ENCODE measurements around the gene IL7R.

The IL7R gene

GRCh38 chr5:35832762-35833161, 23.9 kb upstream of the IL7R start:
- H3K9ac ChIP-seq, result no peak overlapping the region
- no peaks in the 10 kb centered on the region for H3K79me2 ChIP-seq (ENCODE audit: insufficient read depth, low read depth)
- no peak overlapping the region for H3K27ac ChIP-seq
- H3K4me1 ChIP-seq (ENCODE audit: low read depth, poor library complexity, severe bottlenecking), result no peaks in the 10 kb centered on the region
- no peak overlapping the region for H3K4me3 ChIP-seq (IDR thresholded peaks at IDR 0.05; ENCODE audit: insufficient read depth, low read depth, low read length)
- no peaks in the 10 kb centered on the region for H3K27me3 ChIP-seq (ENCODE audit: insufficient read depth, low read depth)
- no peaks in the 10 kb centered on the region for H4K20me1 ChIP-seq (ENCODE audit: insufficient read depth)
- no peak overlapping the region for H2AFZ ChIP-seq (ENCODE audit: low read depth)
- H3K4me2 ChIP-seq, result no peak overlapping the region
- no peak for TF ChIP-seq CTCF (conservative IDR thresholded peaks at IDR 0.05; ENCODE audit: low read depth, low read length)
- no peaks in the 10 kb centered on the region for H3K36me3 ChIP-seq (ENCODE audit: insufficient read depth)

GRCh38 chr5:35833224-35833623, 23.5 kb upstream of the IL7R start:
- Histone ChIP-seq H3K4me1 (ENCODE audit: low read depth, poor library complexity, severe bottlenecking) (no peaks in the 10 kb centered on the region), H3K27me3 (ENCODE audit: insufficient read depth, low read depth) (no peaks in the 10 kb centered on the region), H3K27ac (no peak overlapping the region), H3K4me3 (IDR thresholded peaks at IDR 0.05; ENCODE audit: insufficient read depth, low read depth, low read length) (no peak overlapping the region), H3K36me3 (ENCODE audit: insufficient read depth) (no peaks in the 10 kb centered on the region), H4K20me1 (ENCODE audit: insufficient read depth) (no peaks in the 10 kb centered on the region), H2AFZ (ENCODE audit: low read depth) (no peak overlapping the region), H3K79me2 (ENCODE audit: insufficient read depth, low read depth) (no peaks in the 10 kb centered on the region), H3K9ac (no peak overlapping the region), H3K4me2 (no peak overlapping the region)
- TF ChIP-seq CTCF (conservative IDR thresholded peaks at IDR 0.05; ENCODE audit: low read depth, low read length), result no peak

- no peaks in the 10 kb centered on the region for H3K27me3 ChIP-seq (ENCODE audit: insufficient read depth, low read depth)
- H3K79me2 ChIP-seq (ENCODE audit: insufficient read depth, low read depth), result no peaks in the 10 kb centered on the region
- no peaks in the 10 kb centered on the region for H4K20me1 ChIP-seq (ENCODE audit: insufficient read depth)
- no peak overlapping the region for H3K9ac ChIP-seq
- no peak for TF ChIP-seq CTCF (conservative IDR thresholded peaks at IDR 0.05; ENCODE audit: low read depth, low read length)
- no peaks in the 10 kb centered on the region for H3K36me3 ChIP-seq (ENCODE audit: insufficient read depth)
- no peaks in the 10 kb centered on the region for H3K4me1 ChIP-seq (ENCODE audit: low read depth, poor library complexity, severe bottlenecking)
- no peak overlapping the region for H3K4me2 ChIP-seq
- no peak overlapping the region for H2AFZ ChIP-seq (ENCODE audit: low read depth)
- no peak overlapping the region for H3K4me3 ChIP-seq (IDR thresholded peaks at IDR 0.05; ENCODE audit: insufficient read depth, low read depth, low read length)
- H3K27ac ChIP-seq, result no peak overlapping the region
These were observed 20.6 kb upstream of the IL7R start for GRCh38 chr5:35835796-35836742.

GRCh38 chr5:35838370-35839042, 18.2 kb upstream of the IL7R start:
- no peaks in the 10 kb centered on the region for H4K20me1 ChIP-seq (ENCODE audit: insufficient read depth)
- H2AFZ ChIP-seq (ENCODE audit: low read depth), result no peak overlapping the region
- H3K36me3 ChIP-seq (ENCODE audit: insufficient read depth), result no peaks in the 10 kb centered on the region
- H3K9ac ChIP-seq, result no peak overlapping the region
- H3K27me3 ChIP-seq (ENCODE audit: insufficient read depth, low read depth), result no peaks in the 10 kb centered on the region
- H3K27ac ChIP-seq, result no peak overlapping the region
- no peaks in the 10 kb centered on the region for H3K4me1 ChIP-seq (ENCODE audit: low read depth, poor library complexity, severe bottlenecking)
- no peak for TF ChIP-seq CTCF (conservative IDR thresholded peaks at IDR 0.05; ENCODE audit: low read depth, low read length)
- H3K4me3 ChIP-seq (IDR thresholded peaks at IDR 0.05; ENCODE audit: insufficient read depth, low read depth, low read length), result no peak overlapping the region
- no peaks in the 10 kb centered on the region for H3K79me2 ChIP-seq (ENCODE audit: insufficient read depth, low read depth)
- no peak overlapping the region for H3K4me2 ChIP-seq

Data from KMS-11 (cell line).